H1 (cell line): Measurements from ENCODE around the gene MACROD2. TPM values are rescaled to one million over a fixed set of nuclear protein-coding genes. Genes with fewer than 3 reads are reported as not detected.

ENCODE experiments used
- CTCF ChIA-PET: fragments of 300-600 bp; sonication (Branson Sonifier 250); formaldehyde crosslinking; loops from one replicate; lab custom pipeline; 2021; ENCODE audit not compliant: partially characterized antibody; lab: Charles Lee
- POLR2A ChIA-PET: fragments of 300-600 bp; sonication (Branson Sonifier 250); formaldehyde crosslinking; loops from one replicate; lab custom pipeline; 2021; ENCODE audit warnings: inconsistent platforms; ENCODE audit not compliant: partially characterized antibody; lab: Charles Lee
- DNase-seq, 2 experiments: peaks; one replicate each; pipeline versions ENCODE4 v3.0.0 to v3.0.0-alpha.2; 2010 to 2022; ENCODE audit warnings: low spot score in 2 of 2, low read depth in 1 of 2, mixed read lengths in 1 of 2
- FAIRE-seq: peaks from 2 replicates; lab custom pipeline; 2011; peaks lifted over from hg19 to GRCh38; lab: Jason Lieb, UNC
- H2AFZ ChIP-seq: 2 replicates; pipeline ENCODE4 v1.8.1; 2012; ENCODE audit warnings: low read length, inconsistent platforms
- H2AK5ac ChIP-seq: 2 replicates; pipeline ENCODE4 v1.6.1; 2013; ENCODE audit warnings: low read depth, low read length
- H2BK120ac ChIP-seq: replicated peaks from 2 replicates; pipeline ENCODE3; 2013; ENCODE audit warnings: low read depth, low read length, inconsistent platforms
- H2BK12ac ChIP-seq: 2 replicates; pipeline ENCODE4 v1.6.1; 2013; ENCODE audit warnings: low read depth, low read length
- H2BK15ac ChIP-seq: 2 replicates; pipeline ENCODE4 v1.6.1; 2013; ENCODE audit warnings: low read length
- H2BK20ac ChIP-seq: 2 replicates; pipeline ENCODE4 v1.6.1; 2013; ENCODE audit warnings: low read length
- H2BK5ac ChIP-seq: 2 replicates; pipeline ENCODE4 v1.6.1; 2013; ENCODE audit warnings: low read depth, low read length
- H3K14ac ChIP-seq: 2 replicates; pipeline ENCODE4 v1.6.1; 2013; ENCODE audit warnings: inconsistent platforms; ENCODE audit not compliant: insufficient read length
- H3K18ac ChIP-seq: 2 replicates; pipeline ENCODE4 v1.6.1; 2013; ENCODE audit warnings: low read length; ENCODE audit errors: extremely low read depth
- H3K23ac ChIP-seq: 2 replicates; pipeline ENCODE4 v1.6.1; 2013; ENCODE audit warnings: inconsistent platforms; ENCODE audit not compliant: insufficient read length
- H3K23me2 ChIP-seq: 2 replicates; pipeline ENCODE4 v1.6.1; 2013; ENCODE audit warnings: low read depth, low read length
- H3K27ac ChIP-seq: 2 replicates; pipeline ENCODE4 v1.6.1; 2011; ENCODE audit warnings: low read depth, low read length, inconsistent platforms
- H3K27me3 ChIP-seq, 4 experiments: replicated peaks in 1 of 4; 1 replicate in 1 of 4; 2 replicates in 3 of 4; pipeline versions ENCODE4 v1.6.1 to v1.8.1; 2011 to 2013; ENCODE audit warnings: low read length in 3 of 4, mild to moderate bottlenecking in 3 of 4, inconsistent platforms in 2 of 4, mixed read lengths in 2 of 4, moderate library complexity in 1 of 4; ENCODE audit not compliant: control insufficient read depth in 3 of 4, insufficient read depth in 3 of 4; ENCODE audit errors: extremely low read depth in 1 of 4
- H3K36me3 ChIP-seq, 4 experiments: 2 replicates each; pipeline versions ENCODE4 v1.6.1 to v1.8.1; 2011 to 2013; ENCODE audit warnings: mild to moderate bottlenecking in 4 of 4, low read length in 3 of 4, moderate library complexity in 2 of 4, control low read depth in 1 of 4, inconsistent platforms in 1 of 4; ENCODE audit not compliant: insufficient read depth in 4 of 4, control insufficient read depth in 2 of 4
- H3K4ac ChIP-seq: replicated peaks from 2 replicates; pipeline ENCODE3; 2013; ENCODE audit warnings: low read length, low read depth, mixed read lengths, inconsistent platforms; ENCODE audit not compliant: insufficient read length
- H3K4me1 ChIP-seq, 4 experiments: replicated peaks in 1 of 4; 1 replicate in 1 of 4; 2 replicates in 3 of 4; pipeline versions ENCODE4 v1.6.1 to v1.8.1; 2011 to 2013; ENCODE audit warnings: low read length in 3 of 4, inconsistent platforms in 2 of 4, mixed read lengths in 1 of 4; ENCODE audit not compliant: insufficient read depth in 4 of 4, control insufficient read depth in 3 of 4
- H3K4me2 ChIP-seq, 2 experiments: 2 replicates each; pipeline versions ENCODE4 v1.6.1 to v1.8.1; 2011 to 2013; ENCODE audit warnings: low read depth in 2 of 2, low read length in 2 of 2, control low read depth in 1 of 2, inconsistent platforms in 1 of 2, mild to moderate bottlenecking in 1 of 2; ENCODE audit not compliant: insufficient read depth in 1 of 2
- H3K4me3 ChIP-seq, 4 experiments: fragments of 200-600, 300-600 bp in 1 of 4; sonication (generic), shearing (Covaris generic), sonication (Bioruptor Twin) in 1 of 4; 2 replicates each; pipeline versions ENCODE4 v1.5.1 to v1.8.1; 2011 to 2016; ENCODE audit warnings: low read length in 4 of 4, low read depth in 3 of 4, control low read depth in 2 of 4, inconsistent platforms in 2 of 4, mild to moderate bottlenecking in 2 of 4, mixed read lengths in 1 of 4, moderate library complexity in 1 of 4; ENCODE audit not compliant: insufficient read depth in 2 of 4; ENCODE audit errors: extremely low read depth in 1 of 4
- H3K56ac ChIP-seq: replicated peaks from 2 replicates; pipeline ENCODE3; 2013; ENCODE audit warnings: low read depth, mild to moderate bottlenecking, mixed read lengths, low read length, inconsistent platforms; ENCODE audit not compliant: insufficient read length
- H3K79me1 ChIP-seq: 2 replicates; pipeline ENCODE4 v1.6.1; 2013; ENCODE audit warnings: low read depth, low read length, control low read depth
- H3K79me2 ChIP-seq, 2 experiments: 2 replicates each; pipeline versions ENCODE4 v1.6.1 to v1.8.1; 2012 to 2013; ENCODE audit warnings: low read length in 2 of 2, mild to moderate bottlenecking in 2 of 2, inconsistent platforms in 1 of 2; ENCODE audit not compliant: insufficient read depth in 2 of 2, control insufficient read depth in 1 of 2
- H3K9ac ChIP-seq, 4 experiments: replicated peaks in 1 of 4; 1 replicate in 1 of 4; 2 replicates in 3 of 4; pipeline versions ENCODE4 v1.6.1 to v1.8.1; 2011 to 2013; ENCODE audit warnings: low read depth in 3 of 4, low read length in 3 of 4, control low read depth in 2 of 4, mild to moderate bottlenecking in 2 of 4, moderate library complexity in 2 of 4, inconsistent platforms in 1 of 4; ENCODE audit errors: extremely low read depth in 1 of 4
- H3K9me3 ChIP-seq, 2 experiments: 2 replicates each; pipeline versions ENCODE4 v1.6.1 to v1.8.1; 2012 to 2013; ENCODE audit warnings: mild to moderate bottlenecking in 2 of 2, moderate library complexity in 2 of 2, control low read depth in 1 of 2, inconsistent platforms in 1 of 2, low read depth in 1 of 2, low read length in 1 of 2, mixed read lengths in 1 of 2; ENCODE audit not compliant: insufficient read depth in 2 of 2
- H4K20me1 ChIP-seq, 2 experiments: replicated peaks in 1 of 2; 2 replicates each; pipeline versions ENCODE3 to v1.8.1; 2011 to 2013; ENCODE audit warnings: inconsistent platforms in 2 of 2, low read length in 2 of 2, mild to moderate bottlenecking in 1 of 2; ENCODE audit not compliant: insufficient read depth in 2 of 2, control insufficient read depth in 1 of 2
- H4K5ac ChIP-seq: 2 replicates; pipeline ENCODE4 v1.6.1; 2013; ENCODE audit warnings: low read length, low read depth, mixed read lengths, inconsistent platforms; ENCODE audit not compliant: insufficient read length
- H4K8ac ChIP-seq: 2 replicates; pipeline ENCODE4 v1.8.0; 2013; ENCODE audit warnings: mild to moderate bottlenecking, moderate library complexity, low read length, inconsistent platforms; ENCODE audit not compliant: insufficient read depth; ENCODE audit errors: extremely low read depth
- H4K91ac ChIP-seq: replicated peaks from 2 replicates; pipeline ENCODE3; 2013; ENCODE audit warnings: low read length, mixed read lengths, inconsistent platforms; ENCODE audit not compliant: insufficient read length
- WGBS, 2 experiments: shearing (Covaris generic) in 1 of 2; methylation state at CpG; one replicate each; pipeline versions ENCODE4 v1.1.6 to v1.1.7; 2013 to 2015; ENCODE audit warnings: low lambda C conversion rate in 2 of 2, mixed read lengths in 2 of 2, inconsistent platforms in 1 of 2, low coverage in 1 of 2, missing lambda C conversion rate in 1 of 2; ENCODE audit not compliant: insufficient replicate concordance in 2 of 2, insufficient coverage in 1 of 2, insufficient read length in 1 of 2; ENCODE audit errors: extremely low coverage in 1 of 2, missing lambda C conversion rate in 1 of 2; 5-methylcytosine and 5-hydroxymethylcytosine counted together
- polyA plus RNA-seq, 7 experiments: library from polyadenylated mRNA; depleted of rRNA in 3 of 7; stranded (reverse) in 5 of 7; unstranded in 2 of 7; fragments of >200 nt in 5 of 7; fragments of 200-250 nt in 2 of 7; gene quantifications; 1 replicate in 5 of 7; 2 replicates in 1 of 7; 4 replicates in 1 of 7; pipeline versions ENCODE4 v1.2.1 to v1.2.3, GENCODE V29; 2011 to 2013; ENCODE audit warnings: missing spikeins in 2 of 7, mixed read lengths in 2 of 7
- total RNA-seq: library from RNA; stranded (reverse); fragmentation: NEBNext Ultra II Directional; extraction: Animal tissue kit (Norgen Biotek cat#: 25700); gene quantifications from 2 replicates; pipeline ENCODE4 v1.2.1, GENCODE V29; 2021

Gene MACROD2
- total and polyA plus RNA-seq, 2 of the 8 experiments (the other 6 are each of a cell fraction or from before 2014, with no cell fraction given): 0.70 to 3.9 TPM

DNA sequence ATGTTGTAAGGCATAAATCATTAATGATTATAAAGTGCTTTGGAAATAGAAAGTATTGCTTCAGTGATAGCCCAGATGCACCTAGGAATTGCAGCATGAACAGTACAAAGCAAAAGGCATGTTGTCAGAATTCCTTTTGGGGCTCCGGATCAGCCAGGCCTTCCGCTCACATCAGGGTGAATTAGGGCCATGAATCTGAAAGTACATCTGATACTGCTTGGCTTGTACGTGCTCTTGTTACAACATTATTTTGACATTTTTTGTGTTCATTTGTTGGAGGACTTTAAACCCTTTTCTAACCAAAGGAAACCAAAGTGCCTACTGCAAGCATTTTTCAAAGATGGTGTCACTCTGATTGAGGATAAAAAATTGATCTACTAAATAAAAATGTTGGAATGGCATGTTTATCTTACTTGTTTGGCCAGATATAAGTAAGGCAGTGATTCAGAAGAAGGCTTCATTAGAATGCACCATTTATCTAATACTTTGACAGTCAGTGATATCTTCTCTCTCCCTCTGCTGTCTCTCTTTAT is 1347.7 kb downstream of the MACROD2 start:
- H3K4me2 ChIP-seq: no peak overlapping the region
- H3K14ac ChIP-seq: no peak overlapping the region
- H2BK5ac ChIP-seq: no peak overlapping the region
- no peaks in the 10 kb centered on the region for H3K79me2 ChIP-seq
- H3K27ac ChIP-seq: no peak overlapping the region
- no peak overlapping the region for H3K23ac ChIP-seq
- H4K8ac ChIP-seq: no peak overlapping the region
- POLR2A ChIA-PET: no interaction called here
- DNase-seq: no peak
- CTCF ChIA-PET: no interaction called here
- 97% methylated on average over 3 of the region's 3 CpGs; no CpG with 5 or more reads in 1 of the 2 experiments for WGBS, 2 experiments
- no peaks in the 10 kb centered on the region for H3K79me1 ChIP-seq
- no peak overlapping the region for H2AFZ ChIP-seq
- no peak overlapping the region for H2BK12ac ChIP-seq
- H3K36me3 ChIP-seq: no peaks in the 10 kb centered on the region
- no peaks in the 10 kb centered on the region for H4K20me1 ChIP-seq
- H3K9ac ChIP-seq: no peak overlapping the region
- H3K4ac ChIP-seq: no peak overlapping the region
- FAIRE-seq: no peak
- no peak overlapping the region for H3K18ac ChIP-seq
- no peaks in the 10 kb centered on the region for H3K27me3 ChIP-seq
- no peaks in the 10 kb centered on the region for H3K4me1 ChIP-seq
- H3K4me3 ChIP-seq: no peak overlapping the region
- no peak overlapping the region for H4K91ac ChIP-seq
- no peak overlapping the region for H4K5ac ChIP-seq
- H2AK5ac ChIP-seq: no peak overlapping the region
- H3K23me2 ChIP-seq: no peaks in the 10 kb centered on the region
- H2BK120ac ChIP-seq: no peak overlapping the region
- no peak overlapping the region for H2BK20ac ChIP-seq
- no peak overlapping the region for H2BK15ac ChIP-seq
- H3K9me3 ChIP-seq: peaks cover 0 to 4% of the 10 kb centered on the region in 2 experiments; a peak in 1 of 4 replicates
- no peak overlapping the region for H3K56ac ChIP-seq
